Pancreas (tissue), 10 donors: ENCODE results near the gene ROBO3. TPM values are rescaled to one million over a fixed set of nuclear protein-coding genes. Genes with fewer than 3 reads are reported as not detected.

Experiments used
- ATAC-seq, 4 donors: fragments of 200-7000 bp; cut with Tn5 transposase; one replicate each; pipeline versions ENCODE4 v1.8.0 to v1.9.1; 2020; ENCODE audit warnings: mild to moderate bottlenecking in 4 of 4, moderate library complexity in 4 of 4
- DNase-seq, 6 donors: peaks; one replicate each; pipeline ENCODE4 v3.0.0-alpha.2; 2020
- FAIRE-seq: peaks from 2 replicates; lab custom pipeline; 2012; peaks lifted over from hg19 to GRCh38; lab: Jason Lieb, UNC
- H3K27ac ChIP-seq, 4 donors: fragments of 200-600 bp; sonication (generic); 1 replicate in 3 of 4; 2 replicates in 1 of 4; pipeline versions ENCODE4 v1.5.0 to v1.8.0; 2020
- H3K27me3 ChIP-seq, 4 donors: fragments of 200-600 bp; one replicate each; pipeline ENCODE4 v1.8.0; 2021
- H3K36me3 ChIP-seq, 3 donors: fragments of 200-600 bp; sonication (generic) in 1 of 3; one replicate each; pipeline versions ENCODE4 v1.5.0 to v1.8.0; 2020 to 2021
- H3K4me1 ChIP-seq, 3 donors: fragments of 200-600 bp; one replicate each; pipeline ENCODE4 v1.8.0; 2021
- H3K4me3 ChIP-seq, 4 donors: fragments of 200-600 bp; sonication (generic) in 2 of 4; one replicate each; pipeline versions ENCODE4 v1.5.0 to v1.8.0; 2020 to 2021
- H3K9me3 ChIP-seq, 4 donors: fragments of 200-600 bp; one replicate each; pipeline ENCODE4 v1.8.0; 2021
- WGBS, 2 donors: extraction: QIAGEN DNeasy Blood & Tissue Kit; methylation state at CpG; one replicate each; pipeline ENCODE4 v1.1.7; 2013; 5-methylcytosine and 5-hydroxymethylcytosine counted together
- intact Hi-C, 3 donors: fragments of 100-400 bp; cut with DNase I; formaldehyde crosslinking; loops; one replicate each; pipeline versions ENCODE4 v1.11.1 to v1.14.2; 2022
- polyA plus RNA-seq, 2 donors: library from polyadenylated mRNA; stranded (reverse); fragments of 200-250 nt; gene quantifications; one replicate each; pipeline ENCODE4 v1.2.3, GENCODE V29; 2013
- total RNA-seq, 6 donors: library from RNA; stranded (reverse); fragmentation: NEBNext Ultra II Directional in 4 of 6; extraction: Animal tissue kit (Norgen Biotek cat#: 25700) in 4 of 6; gene quantifications; one replicate each; pipeline versions ENCODE4 v1.2.1 to v1.2.4, GENCODE V29; 2021 to 2023
- TF ChIP-seq, protein P1 (sequence below), 4 donors: fragments of 200-600 bp; sonication (generic) in 3 of 4; IDR thresholded peaks; one replicate each; pipeline versions ENCODE4 v1.5.0 to v1.8.0; 2021; ENCODE audit warnings: antibody characterized with exemption in 4 of 4
- donor health status: healthy with polysubstance abuse.
- donor health status: DM: no; HTN: no; CAD: no; lungs with moderate emphysema.
- donor health status: DM: no; HTN: no; CAD: no.
- donor health status: control.
- donor health status: control.
- donor health status: Bipolar disorder and iron deficiency.
- donor health status: DM: yes; HTN: yes; CAD: no.
- donor health status: DM: no; HTN: no; CAD: no.
- donor health status: DM: no; HTN: no; CAD: no.
- donor health status: DM: yes; HTN: yes; CAD: no.

ROBO3 gene
- total and polyA plus RNA-seq, 8 donors = 1.1 to 25.0 (median 2.8) TPM

DNA sequence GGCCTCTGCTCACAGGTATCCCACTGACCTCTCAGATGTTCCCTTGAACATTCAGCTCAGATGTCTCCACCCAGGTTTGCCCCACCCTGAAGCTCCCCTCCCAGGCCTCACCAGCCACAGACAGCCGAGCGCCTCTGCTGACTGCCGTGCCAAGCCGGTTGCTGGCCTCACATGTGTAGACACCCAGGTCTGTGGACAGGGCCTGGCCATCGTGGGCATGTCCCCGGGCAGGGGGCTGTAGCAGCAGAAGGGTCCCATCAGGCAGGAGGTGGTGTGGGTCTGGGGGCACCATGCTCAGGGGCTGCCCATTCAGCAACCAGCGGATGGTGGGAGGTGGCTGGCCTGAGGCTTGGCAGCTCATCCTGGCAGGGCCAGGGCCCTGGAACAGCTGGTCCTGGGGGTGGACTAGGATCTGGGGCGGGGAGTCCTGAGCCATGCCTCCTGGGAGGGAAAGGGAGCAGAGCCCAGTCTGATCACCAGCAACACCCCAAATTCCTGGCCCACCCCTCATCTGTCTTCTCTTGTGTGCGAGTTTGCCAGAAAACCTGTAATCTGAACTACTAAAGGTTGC lies 31.7 kb downstream of the ROBO3 start:
- Histone ChIP-seq H3K27me3 (no peaks in the 10 kb centered on the region), H3K9me3 (no peaks in the 10 kb centered on the region), H3K4me1 (no peaks in the 10 kb centered on the region), H3K27ac (no peak overlapping the region), H3K36me3 (no peaks in the 10 kb centered on the region), H3K4me3 (peak overlapping the region in 1 of 4 donors; percentile 18)
- WGBS, 2 donors = 78 to 89% methylated on average over 9 of the region's 9 CpGs
- intact Hi-C loops = no loop called here
- ATAC-seq = no peak
- no peak for DNase-seq
- TF ChIP-seq, protein P1, sequence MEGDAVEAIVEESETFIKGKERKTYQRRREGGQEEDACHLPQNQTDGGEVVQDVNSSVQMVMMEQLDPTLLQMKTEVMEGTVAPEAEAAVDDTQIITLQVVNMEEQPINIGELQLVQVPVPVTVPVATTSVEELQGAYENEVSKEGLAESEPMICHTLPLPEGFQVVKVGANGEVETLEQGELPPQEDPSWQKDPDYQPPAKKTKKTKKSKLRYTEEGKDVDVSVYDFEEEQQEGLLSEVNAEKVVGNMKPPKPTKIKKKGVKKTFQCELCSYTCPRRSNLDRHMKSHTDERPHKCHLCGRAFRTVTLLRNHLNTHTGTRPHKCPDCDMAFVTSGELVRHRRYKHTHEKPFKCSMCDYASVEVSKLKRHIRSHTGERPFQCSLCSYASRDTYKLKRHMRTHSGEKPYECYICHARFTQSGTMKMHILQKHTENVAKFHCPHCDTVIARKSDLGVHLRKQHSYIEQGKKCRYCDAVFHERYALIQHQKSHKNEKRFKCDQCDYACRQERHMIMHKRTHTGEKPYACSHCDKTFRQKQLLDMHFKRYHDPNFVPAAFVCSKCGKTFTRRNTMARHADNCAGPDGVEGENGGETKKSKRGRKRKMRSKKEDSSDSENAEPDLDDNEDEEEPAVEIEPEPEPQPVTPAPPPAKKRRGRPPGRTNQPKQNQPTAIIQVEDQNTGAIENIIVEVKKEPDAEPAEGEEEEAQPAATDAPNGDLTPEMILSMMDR (IDR thresholded peaks at IDR 0.05) = no peak
- no peak for FAIRE-seq

DNA sequence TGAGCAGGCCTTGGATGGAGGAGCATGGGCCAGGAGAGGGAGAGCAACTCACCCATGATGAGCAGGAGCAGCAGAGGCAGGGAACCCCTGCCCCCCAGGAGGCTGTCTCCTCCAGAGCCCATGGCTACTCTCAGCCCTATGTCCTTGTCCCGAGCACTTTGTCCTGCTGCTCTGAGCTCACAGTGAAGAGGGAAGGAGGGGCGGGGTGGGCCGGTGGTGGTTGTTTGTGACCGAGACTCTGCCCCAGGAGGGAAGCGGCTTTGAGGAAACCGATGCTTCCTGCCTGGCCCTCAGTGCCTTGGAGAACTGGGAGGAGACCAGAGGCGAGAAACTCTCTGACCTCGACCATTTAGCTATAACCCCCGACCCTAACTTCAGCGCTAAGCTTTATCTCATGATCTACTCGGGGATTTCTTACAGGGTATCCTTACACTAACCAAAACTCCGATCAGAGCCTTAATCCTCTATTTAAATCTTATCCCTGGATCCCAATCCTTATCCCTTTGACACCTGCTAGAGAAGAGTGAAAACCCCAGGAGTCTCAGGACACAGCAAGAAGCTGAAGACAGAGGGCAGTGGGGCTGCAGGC lies 32.5 kb downstream of the ROBO3 start, which contains the start of gene ROBO4:
TSS of gene ROBO4 (minus strand) at position 192 of the 589 bp plus-strand sequence. CDS start at position 122, 70 bp downstream.
- no peaks in the 10 kb centered on the region for H3K9me3 ChIP-seq

DNA sequence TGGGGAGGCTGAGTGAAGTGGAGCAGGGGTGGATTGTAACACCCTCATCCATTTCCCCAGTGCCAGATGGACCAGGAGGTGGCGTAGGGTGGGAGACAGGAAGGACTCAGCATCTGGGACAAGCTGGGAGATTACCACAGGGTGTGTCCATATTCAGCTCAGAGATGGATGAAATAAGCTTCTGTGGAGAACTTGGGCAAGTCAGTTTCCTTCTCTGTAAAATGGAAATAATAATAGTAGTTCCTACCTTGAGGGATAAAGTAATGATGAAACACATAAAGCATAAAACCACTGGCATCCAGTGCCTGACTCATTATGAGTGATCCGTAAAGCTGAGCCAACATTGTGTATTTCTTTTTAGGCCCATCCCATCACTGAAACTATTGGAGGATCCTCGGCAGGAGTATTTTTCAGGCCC lies 33.0 kb downstream of the ROBO3 start:
- no peaks in the 10 kb centered on the region for H3K4me1 ChIP-seq
- 61 to 65% methylated on average over 3 of the region's 3 CpGs for WGBS, 2 donors
- intact Hi-C loops = no loop called here
- H3K4me3 ChIP-seq = no peak overlapping the region
- H3K27ac ChIP-seq = peak overlapping the region in 1 of 4 donors; percentile 28
- H3K27me3 ChIP-seq = no peaks in the 10 kb centered on the region
- no peaks in the 10 kb centered on the region for H3K36me3 ChIP-seq
- peak in 2 of 4 donors; percentile 8 to 11 for ATAC-seq
- no peak for DNase-seq
- FAIRE-seq = no peak
- TF ChIP-seq, protein P1 (IDR thresholded peaks at IDR 0.05) = no peak
- no peaks in the 10 kb centered on the region for H3K9me3 ChIP-seq

More for the DNA sequence above, 32.5 kb downstream of the ROBO3 start, which contains the start of gene ROBO4:
- H3K27me3 ChIP-seq = no peaks in the 10 kb centered on the region
- H3K27ac ChIP-seq = peak within 1 kb of the TSS in 1 of 4 donors; percentile 28
- ATAC-seq (peak in 1 of 4 donors; percentile 27), FAIRE-seq (no peak), DNase-seq (no peak)
- H3K36me3 ChIP-seq = no peaks in the 10 kb centered on the region
- WGBS, 2 donors = 41 to 46% methylated on average over 12 of the region's 12 CpGs
- TF ChIP-seq, protein P1 (IDR thresholded peaks at IDR 0.05) = no peak
- intact Hi-C loops = no loop called here
- peak within 1 kb of the TSS in 1 of 4 donors; percentile 18 for H3K4me3 ChIP-seq
- no peaks in the 10 kb centered on the region for H3K4me1 ChIP-seq

DNA sequence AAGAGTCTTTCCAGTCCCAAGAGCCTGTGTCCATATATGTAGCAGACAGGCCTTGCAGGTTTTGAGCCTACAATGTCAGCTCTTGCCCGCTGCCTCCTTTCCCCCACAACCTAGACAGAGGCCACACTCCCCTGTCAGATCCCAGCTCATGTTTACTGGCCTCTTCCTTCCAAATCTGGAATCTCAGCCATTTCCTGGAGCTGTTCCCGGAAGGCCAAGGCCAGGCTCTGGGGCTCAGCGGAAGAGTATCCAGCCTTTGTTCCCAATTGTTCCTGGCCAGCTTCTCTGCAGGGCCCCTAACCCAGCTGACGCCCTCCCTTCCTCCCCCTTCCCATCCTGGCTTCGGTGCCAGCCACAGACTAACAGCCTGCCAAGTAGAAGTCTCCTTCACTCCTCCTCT lies 33.5 kb downstream of the ROBO3 start:
- no peak for FAIRE-seq
- H3K27ac ChIP-seq = peak overlapping the region in 1 of 4 donors; percentile 28
- H3K4me3 ChIP-seq = no peak overlapping the region
- intact Hi-C loops = no loop called here
- no peaks in the 10 kb centered on the region for H3K9me3 ChIP-seq
- peak in 3 of 4 donors; percentile 24 to 50 (median 26) for ATAC-seq
- no peaks in the 10 kb centered on the region for H3K4me1 ChIP-seq
- 21 to 25% methylated on average over 5 of the region's 5 CpGs for WGBS, 2 donors
- TF ChIP-seq, protein P1 (IDR thresholded peaks at IDR 0.05) = no peak
- no peak for DNase-seq
- H3K36me3 ChIP-seq = no peaks in the 10 kb centered on the region
- no peaks in the 10 kb centered on the region for H3K27me3 ChIP-seq
